Endodermal cell (in vitro differentiated cells): ENCODE measurements around the gene EZH2. TPM values are rescaled to one million over a fixed set of nuclear protein-coding genes. Genes with fewer than 3 reads are reported as not detected.

Source experiments
- DNase-seq: peaks from one replicate; pipeline ENCODE4 v3.0.0-alpha.2; 2017
- H3K27ac ChIP-seq: 2 replicates; pipeline ENCODE4 v1.5.1; 2013; ENCODE audit warnings: mild to moderate bottlenecking, low read depth, low read length, moderate library complexity
- H3K27me3 ChIP-seq: 2 replicates; pipeline ENCODE4 v1.6.1; 2013; ENCODE audit warnings: mild to moderate bottlenecking, low read length, moderate library complexity; ENCODE audit not compliant: insufficient read depth, control insufficient read depth, poor library complexity, severe bottlenecking
- H3K36me3 ChIP-seq: 2 replicates; pipeline ENCODE4 v1.7.0; 2013; ENCODE audit warnings: mild to moderate bottlenecking, low read length, moderate library complexity; ENCODE audit not compliant: control insufficient read depth, insufficient read depth
- H3K4me1 ChIP-seq: one replicate; pipeline ENCODE4 v1.7.0; 2013; ENCODE audit warnings: low read length; ENCODE audit not compliant: control insufficient read depth, insufficient read depth
- H3K4me3 ChIP-seq: 2 replicates; pipeline ENCODE4 v1.5.1; 2013; ENCODE audit warnings: mild to moderate bottlenecking, low read length, moderate library complexity
- H3K9ac ChIP-seq: 2 replicates; pipeline ENCODE4 v1.6.1; 2013; ENCODE audit warnings: mild to moderate bottlenecking, low read length, moderate library complexity; ENCODE audit not compliant: poor library complexity, severe bottlenecking; ENCODE audit errors: extremely low read depth
- H3K9me3 ChIP-seq: 2 replicates; pipeline ENCODE4 v1.6.1; 2013; ENCODE audit warnings: mild to moderate bottlenecking, low read length, moderate library complexity; ENCODE audit not compliant: control insufficient read depth
- H3K27ac Mint-ChIP-seq: 2 replicates; pipeline ENCODE4 v1.8.0; 2020; ENCODE audit warnings: mixed read lengths
- H3K27me3 Mint-ChIP-seq: 2 replicates; pipeline ENCODE4 v1.8.0; 2021; ENCODE audit warnings: mild to moderate bottlenecking, mixed read lengths; ENCODE audit not compliant: insufficient read depth
- H3K36me3 Mint-ChIP-seq: 2 replicates; pipeline ENCODE4 v1.8.0; 2020; ENCODE audit warnings: low read depth, mixed read lengths
- H3K4me1 Mint-ChIP-seq: 2 replicates; pipeline ENCODE4 v1.8.0; 2020; ENCODE audit warnings: mixed read lengths
- H3K4me3 Mint-ChIP-seq: 2 replicates; pipeline ENCODE4 v1.8.0; 2020; ENCODE audit warnings: mild to moderate bottlenecking, moderate library complexity, mixed read lengths
- H3K9me3 Mint-ChIP-seq: 2 replicates; pipeline ENCODE4 v1.8.0; 2020; ENCODE audit warnings: mild to moderate bottlenecking, mixed read lengths
- WGBS, 2 experiments: methylation state at CpG; one replicate each; pipeline versions ENCODE4 v1.1.5 to v1.1.7; 2013; ENCODE audit warnings: missing lambda C conversion rate in 2 of 2, mixed read lengths in 1 of 2; ENCODE audit not compliant: insufficient coverage in 1 of 2, insufficient read length in 1 of 2; 5-methylcytosine and 5-hydroxymethylcytosine counted together
- total RNA-seq, 2 donors: library from RNA; stranded (reverse); fragmentation: NEBNext Ultra II Directional in 1 of 2; extraction: Animal tissue kit (Norgen Biotek cat#: 25700) in 1 of 2; gene quantifications; 2 replicates in 1 of 2; 3 replicates in 1 of 2; pipeline ENCODE4 v1.2.1, GENCODE V29; 2021
- TF ChIP-seq, protein P1 (sequence below): fragments of 200-600 bp; sonication (generic); conservative IDR thresholded peaks from 2 replicates; pipeline ENCODE4 v1.5.0; 2021; ENCODE audit warnings: antibody characterized with exemption, mild to moderate bottlenecking

The EZH2 gene
- total RNA-seq, 2 donors from 2014 or later: 40.2 to 46.0 TPM

DNA sequence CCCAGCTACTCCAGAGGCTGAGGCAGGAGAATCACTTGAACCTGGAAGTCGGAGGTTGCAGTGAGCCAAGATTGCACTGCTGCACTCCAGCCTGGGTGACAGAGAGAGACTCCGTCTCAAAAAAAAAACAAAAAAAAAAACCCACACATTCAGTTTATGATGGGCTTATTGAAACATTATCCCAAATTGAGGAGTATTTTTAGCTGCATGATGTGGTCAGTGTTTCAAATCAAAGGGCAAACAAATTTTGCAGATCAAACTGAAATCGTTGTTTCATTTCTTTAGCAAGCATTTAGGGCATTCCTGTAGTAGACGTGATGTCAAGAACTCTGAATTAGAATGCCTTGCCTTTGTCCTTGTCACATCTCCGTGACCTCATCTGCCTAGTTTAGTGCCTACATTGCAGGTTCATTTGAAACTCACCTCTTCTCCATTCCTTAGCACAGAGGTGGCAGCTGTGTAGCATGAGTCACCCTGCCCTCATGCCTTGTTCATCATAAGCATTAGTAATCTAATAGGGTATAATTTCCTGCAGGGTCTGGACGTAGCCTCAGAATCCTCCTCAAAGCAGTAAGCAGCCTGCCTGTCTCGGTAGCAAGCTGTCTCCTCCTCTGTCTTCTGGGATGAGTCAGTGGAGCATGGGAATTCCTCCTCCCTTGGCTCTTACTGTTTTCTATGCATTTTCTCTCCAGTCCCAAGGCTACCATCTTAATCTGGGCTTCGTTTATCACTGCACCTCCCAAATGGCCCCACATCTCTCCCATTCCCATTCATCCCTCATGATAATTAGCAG is 111.6 kb downstream of the EZH2 start:
- no peak overlapping the region for H3K27ac ChIP-seq
- peak overlapping the region; percentile 57 for H3K27ac Mint-ChIP-seq
- DNase-seq: no peak

DNA sequence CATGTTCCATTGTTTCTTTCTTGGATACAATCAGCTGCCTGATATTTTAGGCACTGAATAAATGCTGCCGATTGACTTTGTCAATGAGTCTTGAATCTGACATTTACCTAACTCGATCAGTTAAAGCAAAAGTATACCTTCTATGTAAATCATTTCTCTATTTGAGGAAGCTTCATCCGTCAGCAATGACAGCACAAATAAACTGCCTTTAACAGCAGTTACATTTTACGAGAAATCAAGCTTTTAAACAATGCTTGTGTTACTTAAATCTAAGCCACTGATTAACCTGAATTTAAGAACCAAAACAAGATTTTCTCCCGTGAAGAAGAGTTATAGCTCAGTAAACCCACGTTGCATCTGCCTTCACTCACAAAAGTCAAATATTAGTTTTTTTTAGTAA is 114.1 kb downstream of the EZH2 start:
- WGBS, 2 experiments: 95 to 97% methylated on average over 4 to 6 of the region's 6 CpGs
- Mint-ChIP-seq H3K27me3 (no peaks in the 10 kb centered on the region), H3K27ac (no peak overlapping the region), H3K4me1 (peaks cover 15% of the 10 kb centered on the region), H3K36me3 (peaks cover 27% of the 10 kb centered on the region), H3K4me3 (no peak overlapping the region), H3K9me3 (no peaks in the 10 kb centered on the region)
- Histone ChIP-seq H3K4me1 (no peaks in the 10 kb centered on the region), H3K9ac (no peak overlapping the region), H3K9me3 (no peaks in the 10 kb centered on the region), H3K27ac (no peak overlapping the region), H3K4me3 (no peak overlapping the region), H3K27me3 (no peaks in the 10 kb centered on the region), H3K36me3 (peaks cover 49% of the 10 kb centered on the region)
- no peak for DNase-seq
- TF ChIP-seq, protein P1, sequence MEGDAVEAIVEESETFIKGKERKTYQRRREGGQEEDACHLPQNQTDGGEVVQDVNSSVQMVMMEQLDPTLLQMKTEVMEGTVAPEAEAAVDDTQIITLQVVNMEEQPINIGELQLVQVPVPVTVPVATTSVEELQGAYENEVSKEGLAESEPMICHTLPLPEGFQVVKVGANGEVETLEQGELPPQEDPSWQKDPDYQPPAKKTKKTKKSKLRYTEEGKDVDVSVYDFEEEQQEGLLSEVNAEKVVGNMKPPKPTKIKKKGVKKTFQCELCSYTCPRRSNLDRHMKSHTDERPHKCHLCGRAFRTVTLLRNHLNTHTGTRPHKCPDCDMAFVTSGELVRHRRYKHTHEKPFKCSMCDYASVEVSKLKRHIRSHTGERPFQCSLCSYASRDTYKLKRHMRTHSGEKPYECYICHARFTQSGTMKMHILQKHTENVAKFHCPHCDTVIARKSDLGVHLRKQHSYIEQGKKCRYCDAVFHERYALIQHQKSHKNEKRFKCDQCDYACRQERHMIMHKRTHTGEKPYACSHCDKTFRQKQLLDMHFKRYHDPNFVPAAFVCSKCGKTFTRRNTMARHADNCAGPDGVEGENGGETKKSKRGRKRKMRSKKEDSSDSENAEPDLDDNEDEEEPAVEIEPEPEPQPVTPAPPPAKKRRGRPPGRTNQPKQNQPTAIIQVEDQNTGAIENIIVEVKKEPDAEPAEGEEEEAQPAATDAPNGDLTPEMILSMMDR: no peak

More for the DNA sequence above, 111.6 kb downstream of the EZH2 start:
- Histone ChIP-seq H3K36me3 (peaks cover 50% of the 10 kb centered on the region), H3K4me3 (no peak overlapping the region), H3K9me3 (no peaks in the 10 kb centered on the region), H3K4me1 (no peaks in the 10 kb centered on the region), H3K9ac (no peak overlapping the region), H3K27me3 (no peaks in the 10 kb centered on the region)
- H3K36me3 Mint-ChIP-seq: peaks cover 31% of the 10 kb centered on the region
- no peaks in the 10 kb centered on the region for H3K9me3 Mint-ChIP-seq
- H3K27me3 Mint-ChIP-seq: no peaks in the 10 kb centered on the region
- no peak overlapping the region for H3K4me3 Mint-ChIP-seq
- TF ChIP-seq, protein P1: no peak
- H3K4me1 Mint-ChIP-seq: peaks cover 15% of the 10 kb centered on the region
- WGBS, 2 experiments: 78 to 84% methylated on average over 7 of the region's 8 CpGs

DNA sequence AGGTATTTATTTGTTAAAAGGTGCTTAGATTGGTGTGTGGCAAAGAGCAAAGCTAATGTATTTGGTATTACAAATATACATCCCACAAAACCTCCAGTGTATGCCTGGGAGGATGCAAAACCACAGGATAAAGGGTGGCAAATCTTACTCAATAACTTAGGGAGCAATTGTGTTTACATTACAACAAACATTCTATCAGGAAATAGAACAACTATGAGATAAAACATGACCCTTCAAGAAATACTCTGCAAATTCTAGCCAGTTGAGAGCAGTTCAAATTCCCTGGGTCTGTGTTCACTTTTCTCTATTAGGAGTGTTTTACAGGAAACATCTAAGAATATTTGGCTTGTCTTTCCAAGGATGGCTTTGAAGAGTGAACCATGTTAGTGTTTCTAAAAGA is 120.5 kb downstream of the EZH2 start:
- Mint-ChIP-seq H3K4me1 (peaks cover 6% of the 10 kb centered on the region), H3K27me3 (no peaks in the 10 kb centered on the region), H3K27ac (no peak overlapping the region), H3K36me3 (peaks cover 46% of the 10 kb centered on the region), H3K4me3 (no peak overlapping the region), H3K9me3 (no peaks in the 10 kb centered on the region)
- no peak for DNase-seq
- TF ChIP-seq, protein P1: no peak
- Histone ChIP-seq H3K4me3 (no peak overlapping the region), H3K4me1 (no peaks in the 10 kb centered on the region), H3K36me3 (peaks cover 39% of the 10 kb centered on the region), H3K27me3 (no peaks in the 10 kb centered on the region), H3K9me3 (no peaks in the 10 kb centered on the region), H3K9ac (no peak overlapping the region), H3K27ac (no peak overlapping the region)
